HG03103 (cell line): ENCODE results near the gene UBE2O.

Experiments used
- ATAC-seq: cut with Tn5 transposase; IDR thresholded peaks from one replicate; pipeline ENCODE4 v1.9.1; 2021; ENCODE audit warnings: low read depth; ENCODE audit not compliant: unreplicated experiment

The UBE2O gene

DNA sequence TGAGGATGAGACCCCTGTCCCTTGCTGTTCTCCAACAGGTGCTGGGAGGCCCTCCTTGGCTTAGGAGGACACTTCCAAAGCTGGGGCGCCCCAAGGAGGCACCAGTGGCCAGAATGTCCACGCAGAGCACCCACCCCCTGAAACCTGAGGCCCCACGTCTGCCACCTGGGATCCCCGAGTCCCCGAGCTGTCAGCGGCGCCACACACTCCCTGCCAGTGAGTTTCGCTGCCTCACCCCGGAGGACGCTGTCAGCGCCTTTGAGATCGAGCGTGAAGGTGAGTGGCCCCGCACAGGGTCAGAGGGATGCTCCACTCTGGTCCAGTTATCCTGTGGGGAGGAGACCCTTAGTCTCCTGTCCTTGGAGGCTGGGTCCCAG is 15.7 kb upstream of the UBE2O start:
- ATAC-seq: no peak

DNA sequence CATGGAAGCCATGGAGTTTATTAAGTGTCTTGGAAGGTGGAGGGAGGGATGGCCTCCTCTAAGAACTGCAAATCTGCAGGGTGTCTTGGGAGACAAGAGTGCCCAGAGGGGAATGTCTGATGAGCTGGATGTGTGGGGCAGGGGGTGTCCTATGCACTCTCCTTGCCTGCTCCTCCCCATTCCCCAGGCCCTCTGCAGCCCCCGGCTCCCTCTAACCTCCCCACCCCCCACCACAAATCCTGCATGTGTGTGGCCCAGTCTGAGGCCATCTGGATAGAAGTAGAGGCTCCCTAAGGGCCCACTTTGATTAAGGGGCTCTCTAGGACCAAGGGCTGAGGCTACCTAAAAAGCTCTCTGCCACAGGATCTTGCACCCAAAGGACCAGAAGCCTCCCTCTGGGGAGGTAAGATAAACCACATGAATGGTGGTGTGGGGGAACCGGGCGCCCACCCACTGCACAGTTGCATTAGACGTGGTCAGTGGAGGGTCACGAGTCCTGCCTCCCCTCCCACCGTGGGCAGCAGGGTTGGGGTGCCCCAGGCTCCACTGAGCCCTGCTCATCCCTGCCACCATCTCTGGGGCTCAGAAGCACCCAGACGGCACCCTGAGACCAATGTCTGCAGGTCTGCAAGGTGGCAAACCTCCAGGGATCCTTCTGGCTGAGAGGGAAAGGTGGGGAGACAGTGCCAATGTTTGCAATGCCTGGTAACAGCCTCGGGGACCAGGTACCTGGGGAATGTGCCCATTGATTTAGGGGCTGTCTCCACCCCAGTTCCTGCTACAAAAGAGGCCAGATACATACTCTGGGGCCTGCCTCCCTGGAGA is 15.1 kb upstream of the UBE2O start:
- no peak for ATAC-seq

DNA sequence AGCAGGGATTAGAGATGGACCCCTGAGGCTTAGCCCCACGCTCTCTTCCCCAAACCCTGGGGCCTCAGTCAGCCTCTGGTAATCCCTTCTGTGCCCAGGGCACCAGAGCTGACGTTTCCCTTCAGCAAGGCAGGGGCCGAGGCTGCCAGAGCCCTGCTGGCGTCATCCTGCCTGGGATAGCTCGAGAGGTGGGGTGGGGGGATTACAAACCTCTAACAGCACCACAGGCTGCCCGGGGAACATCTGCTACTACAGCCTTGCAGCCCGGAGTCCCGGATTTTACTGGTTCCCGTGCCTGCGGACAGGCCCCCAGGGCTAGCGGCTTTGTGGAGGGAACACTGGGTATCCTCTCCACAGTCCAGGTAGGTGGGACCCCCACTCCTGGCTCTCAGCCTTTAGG is 14.4 kb upstream of the UBE2O start, which contains the start of gene AANAT:
Gene AANAT (plus strand): TSS at position 238 of the 400 bp plus-strand sequence. CDS start 1,144 bp downstream, outside the sequence.
- ATAC-seq: no peak

DNA sequence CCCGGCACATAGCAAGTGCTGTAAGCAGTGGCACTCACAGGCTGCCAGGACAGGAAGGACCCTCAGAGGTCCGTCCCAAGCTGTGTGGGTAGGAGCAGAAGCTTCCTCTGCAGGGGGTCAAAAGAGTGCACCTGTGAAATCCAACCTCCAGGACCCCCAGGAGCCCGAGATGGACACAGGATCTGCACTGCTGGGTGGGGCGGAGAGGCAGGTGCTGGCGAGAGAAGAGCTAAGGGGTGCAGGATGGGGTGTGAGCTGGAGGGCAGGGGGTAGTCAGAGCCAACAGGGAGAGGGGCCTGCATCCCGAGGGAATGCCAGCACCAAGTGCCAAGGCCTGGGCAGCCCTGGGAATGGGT is 13.8 kb upstream of the UBE2O start:
- ATAC-seq: no peak

DNA sequence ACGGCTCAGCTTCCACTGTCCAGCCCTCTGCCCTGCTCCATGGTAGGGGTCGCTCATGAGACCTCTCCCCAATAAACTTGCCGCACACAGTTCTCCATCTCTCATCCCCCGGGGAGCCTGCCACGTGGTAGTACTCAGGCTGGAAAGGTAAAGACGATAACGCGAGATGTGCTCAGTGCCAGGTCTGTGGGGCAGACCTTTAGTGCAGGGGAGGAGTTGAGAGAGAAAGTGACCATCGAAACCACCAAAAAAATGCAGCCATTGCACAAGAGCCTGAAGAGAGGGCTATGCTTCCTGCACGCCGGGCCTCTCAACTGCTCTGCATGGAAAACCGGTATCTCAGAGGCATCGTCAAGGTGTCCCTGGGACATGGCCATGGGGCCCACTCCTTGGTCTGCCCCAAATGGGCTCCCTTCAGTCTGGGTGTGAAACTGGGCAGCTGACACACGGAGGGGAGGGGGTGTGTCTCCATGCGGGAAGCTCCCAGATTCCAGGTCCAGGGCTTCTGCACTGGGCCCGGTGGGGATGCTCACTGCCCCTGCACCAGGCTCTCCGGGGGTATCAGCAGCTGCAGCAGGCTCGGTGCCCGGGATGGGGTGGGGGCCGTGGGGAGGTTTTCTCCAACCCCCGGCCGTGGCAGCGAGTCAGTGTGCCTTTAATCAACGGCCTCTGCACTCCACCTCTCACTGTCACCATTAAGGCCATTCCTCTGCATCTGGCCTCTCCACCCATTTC is 9.8 kb upstream of the UBE2O start:
- ATAC-seq: no peak

DNA sequence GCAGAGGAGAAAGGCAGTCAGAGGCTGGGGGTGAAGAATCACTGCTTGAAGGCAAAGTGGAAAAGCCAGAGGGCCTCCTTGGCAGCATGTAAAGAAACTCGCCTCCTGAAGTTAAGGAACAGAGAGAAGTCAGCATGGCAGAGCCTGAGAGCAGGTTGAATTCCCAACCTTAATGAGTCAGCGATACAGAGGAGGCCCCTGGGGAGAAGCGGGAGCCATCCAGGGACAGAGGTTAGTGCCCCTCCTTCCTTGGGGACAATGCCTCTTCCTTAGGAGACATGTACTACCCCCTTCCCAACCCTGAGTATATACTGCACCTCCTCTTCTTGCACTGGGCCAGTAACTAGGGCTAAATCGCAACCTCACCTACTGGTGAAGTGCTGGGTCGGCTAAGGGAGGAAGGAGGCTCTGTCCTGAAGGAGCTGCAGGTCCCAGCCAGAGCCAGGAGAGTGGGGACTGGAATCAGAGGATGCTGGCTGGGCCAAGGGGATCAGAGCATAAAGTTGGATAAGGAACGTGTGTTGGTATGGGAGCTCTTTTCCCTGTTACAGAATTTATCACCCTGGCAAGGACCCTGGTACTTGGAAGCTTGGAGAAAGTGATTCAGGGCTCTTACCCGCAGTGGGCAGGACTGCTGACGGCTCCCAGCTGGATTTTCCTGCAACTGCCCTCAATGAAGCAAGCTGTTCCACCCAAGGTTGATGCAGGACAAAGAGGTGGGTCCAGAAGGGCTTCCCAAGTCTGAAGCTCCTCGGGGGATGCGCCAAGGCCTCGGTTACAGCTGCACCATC is 9.0 kb upstream of the UBE2O start:
- ATAC-seq: no peak

DNA sequence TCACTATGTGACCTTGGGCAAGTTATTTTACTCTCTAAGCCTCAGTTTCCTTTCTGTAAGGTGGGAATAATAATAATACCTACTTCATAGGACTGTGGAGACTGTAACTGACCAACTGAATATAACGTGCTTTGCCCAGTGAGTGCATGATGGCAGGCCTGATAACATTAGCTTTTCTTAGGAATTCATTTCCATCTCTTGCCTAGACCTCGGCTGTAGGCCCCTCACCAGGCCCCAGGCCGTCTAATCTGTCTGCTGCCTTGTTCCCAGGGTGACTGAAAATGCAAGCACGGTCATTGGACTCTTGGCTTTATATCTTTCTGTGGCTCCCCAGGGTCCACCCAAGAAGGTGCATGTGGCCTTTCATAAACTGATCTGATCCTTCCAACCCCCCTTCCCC is 6.7 kb upstream of the UBE2O start:
- ATAC-seq: no peak

DNA sequence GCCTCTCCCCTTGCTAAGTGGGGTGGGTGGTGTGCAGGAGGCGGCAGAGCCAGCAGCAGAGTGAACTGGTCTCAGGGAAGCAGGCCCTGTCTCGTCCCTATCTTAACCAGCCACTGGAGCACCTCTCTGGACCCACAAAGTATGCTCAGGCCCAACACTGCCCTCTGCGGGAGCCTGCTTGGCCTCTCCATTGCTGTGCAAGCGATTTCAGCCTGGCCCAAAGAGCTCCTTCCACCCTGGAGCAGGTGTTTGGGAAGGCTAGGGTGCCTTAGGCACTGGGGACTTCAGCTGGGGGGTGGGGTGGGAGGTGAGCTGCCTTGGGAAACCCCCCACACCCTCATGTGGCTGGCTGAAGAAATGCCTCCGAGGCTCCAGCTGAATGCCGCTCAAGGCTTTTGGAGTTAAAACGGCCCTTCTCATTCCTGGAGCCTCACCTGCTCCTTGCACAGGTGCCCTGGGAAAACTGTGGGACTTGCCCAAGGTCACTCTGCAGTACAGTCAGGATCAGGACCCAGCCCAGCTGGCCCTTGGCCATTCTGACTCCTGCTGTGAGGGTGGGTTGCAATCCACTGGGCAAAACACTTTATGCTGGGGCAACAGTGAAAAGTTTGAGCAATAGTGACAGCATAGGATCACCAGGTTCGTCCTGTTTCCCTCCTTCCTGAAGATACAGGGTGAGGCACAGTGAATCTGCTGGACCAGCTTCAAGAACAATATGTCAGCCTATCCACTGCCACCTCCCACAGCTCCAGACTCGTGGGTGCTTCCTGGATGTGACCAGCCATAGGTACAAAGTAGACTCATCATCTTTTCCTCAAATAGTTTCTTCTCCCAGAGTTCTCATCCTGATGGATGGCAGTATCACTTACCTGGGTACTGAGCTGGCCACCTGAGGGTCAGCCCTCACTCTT is 5.9 kb upstream of the UBE2O start:
- ATAC-seq: no peak

DNA sequence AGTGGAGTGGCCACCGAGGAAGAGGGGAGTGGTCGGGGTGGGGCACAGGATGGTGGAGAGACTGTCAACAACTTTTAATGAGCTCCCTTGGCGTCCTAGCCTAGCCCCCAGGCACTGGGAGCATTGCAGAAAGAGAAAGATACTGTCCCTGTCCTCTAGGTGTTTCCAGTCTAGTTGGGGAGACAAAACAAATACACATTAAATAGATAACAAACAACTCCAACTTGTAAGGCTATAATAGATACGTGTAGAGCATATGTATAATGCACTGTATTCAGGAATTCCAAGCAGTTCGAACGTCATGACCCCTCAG is 435 bp upstream of the UBE2O start:
- ATAC-seq: no peak

DNA sequence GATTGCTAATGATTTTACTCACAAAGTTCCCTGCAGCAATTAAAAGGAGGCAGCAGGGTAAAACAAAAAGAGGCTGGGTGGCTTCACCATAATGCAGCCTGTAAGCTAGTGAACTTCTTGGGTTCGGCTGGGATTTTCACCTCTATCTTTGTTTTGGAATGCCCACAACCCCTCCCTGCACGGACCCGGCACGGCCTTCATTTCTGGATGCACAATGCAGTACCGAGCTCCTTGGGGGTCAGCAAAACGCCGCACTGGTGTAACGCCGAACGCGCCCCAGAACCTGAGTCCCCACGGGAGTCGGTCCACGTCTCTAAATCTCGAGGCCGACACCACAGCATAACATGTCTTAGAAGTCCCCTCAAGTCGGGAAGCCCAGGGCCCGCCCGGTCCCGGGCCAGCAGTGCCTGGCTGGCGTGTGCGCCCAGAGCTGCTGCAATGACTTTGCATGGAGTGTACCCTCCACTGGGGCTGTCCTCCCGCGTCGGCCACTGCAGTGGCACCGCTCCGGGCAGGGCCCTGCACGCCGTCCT is 759 bp downstream of the UBE2O start:
- peak; percentile 21 for ATAC-seq

DNA sequence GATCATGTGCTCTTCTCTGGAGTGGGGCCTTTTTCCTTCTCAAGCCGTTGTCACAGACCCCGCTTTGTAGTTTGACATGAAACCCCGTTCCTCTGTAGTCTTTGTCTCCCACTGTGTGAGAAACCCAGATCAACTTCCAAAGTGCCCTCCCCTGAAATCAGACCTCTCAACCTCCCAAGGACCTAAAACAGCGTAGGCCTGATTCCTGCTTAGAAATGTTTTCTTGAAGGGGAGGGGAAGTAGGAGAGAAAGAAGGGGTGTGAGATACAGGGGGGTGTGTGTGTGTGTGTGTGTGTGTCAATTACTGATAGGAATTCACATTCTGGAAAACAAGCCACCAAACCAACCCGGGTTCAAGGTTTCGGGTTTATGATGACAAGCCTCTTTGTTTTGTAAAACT is 1.4 kb downstream of the UBE2O start:
- no peak for ATAC-seq

DNA sequence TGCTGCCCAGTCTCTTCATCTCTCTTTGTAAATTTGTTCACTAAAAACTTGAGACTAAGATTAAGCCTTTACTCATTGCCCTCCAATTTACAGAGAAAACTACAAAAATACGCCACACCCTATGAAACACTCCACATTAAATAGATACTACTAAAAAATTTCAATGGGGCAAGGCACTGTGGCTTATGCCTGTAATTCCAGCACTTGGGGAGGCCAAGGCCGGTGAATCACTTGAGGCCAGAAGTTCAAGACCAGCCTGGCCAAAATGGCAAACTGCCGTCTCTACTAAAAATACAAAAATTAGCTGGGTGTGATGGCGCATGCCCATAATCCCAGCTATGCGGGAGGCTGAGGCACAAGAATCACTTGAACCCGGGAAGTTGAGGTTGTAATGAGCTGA is 3.8 kb downstream of the UBE2O start:
- ATAC-seq: no peak

DNA sequence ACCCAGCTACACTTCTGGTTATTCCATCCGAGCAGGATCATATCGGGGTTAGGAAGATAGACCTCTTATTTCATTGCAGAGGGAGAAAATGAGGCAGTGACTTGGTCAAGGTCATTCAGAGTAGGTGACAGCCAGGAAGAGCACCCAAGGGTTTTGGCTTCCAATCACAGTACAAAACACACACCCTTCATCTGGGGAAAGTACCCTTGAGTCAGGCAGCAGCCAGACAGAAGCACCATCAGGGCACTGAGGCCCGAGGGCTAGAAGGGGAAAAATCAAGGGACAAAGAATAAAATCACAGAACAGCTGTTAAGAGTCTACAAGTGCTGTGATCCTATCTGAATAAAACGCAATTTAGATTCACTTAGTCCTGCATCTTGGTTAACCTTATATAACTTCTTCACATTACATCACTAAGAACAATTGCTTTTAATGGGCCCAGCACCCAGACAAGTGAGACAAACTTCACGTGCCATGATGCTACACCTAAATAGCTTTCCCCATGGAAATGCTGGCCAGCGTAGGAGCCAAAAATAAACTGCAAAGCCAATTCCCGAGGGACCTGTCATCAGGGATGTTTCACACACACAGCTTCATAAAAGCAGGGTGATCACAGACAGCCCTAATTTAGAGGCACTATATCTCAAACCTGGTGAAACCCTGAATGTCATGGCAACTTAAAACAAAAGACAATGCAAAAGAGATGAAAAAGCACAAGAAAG is 4.9 kb downstream of the UBE2O start:
- ATAC-seq: no peak

DNA sequence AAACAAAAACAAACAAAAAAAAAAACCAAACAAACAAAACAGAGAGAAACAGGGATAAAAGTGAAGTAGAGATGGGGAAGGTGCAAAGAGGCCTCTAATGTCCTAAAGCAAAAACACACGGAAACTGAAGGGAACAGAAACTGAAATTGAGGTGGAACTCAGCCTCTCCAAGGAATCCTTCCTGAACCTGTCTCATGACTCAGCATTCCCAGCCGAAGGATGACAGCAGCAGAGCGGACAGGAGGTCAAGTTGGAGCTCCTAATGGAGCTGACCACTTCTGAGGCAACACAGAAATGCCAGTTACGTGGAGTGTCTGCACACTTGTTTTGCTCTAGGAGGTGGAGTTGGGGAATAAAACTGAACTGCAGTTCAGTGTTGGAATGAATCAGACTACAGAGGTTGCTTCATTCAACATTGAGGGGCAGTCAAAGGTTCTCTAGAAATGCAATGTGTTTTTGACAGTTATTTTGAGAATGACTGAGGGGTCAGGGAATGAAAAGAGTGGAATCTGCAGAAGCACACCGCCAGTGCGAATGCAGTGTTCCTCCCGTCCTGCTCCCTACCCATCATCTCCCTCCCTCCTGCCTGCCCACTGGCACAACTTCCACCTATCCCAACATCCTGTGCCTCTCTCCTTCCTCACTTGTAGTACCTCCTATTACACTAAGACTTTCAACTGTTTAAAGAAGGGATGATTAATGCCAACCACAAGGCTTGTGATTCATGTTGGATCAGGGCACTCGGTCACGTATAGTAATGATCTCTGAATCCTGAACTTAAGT is 6.3 kb downstream of the UBE2O start:
- no peak for ATAC-seq

DNA sequence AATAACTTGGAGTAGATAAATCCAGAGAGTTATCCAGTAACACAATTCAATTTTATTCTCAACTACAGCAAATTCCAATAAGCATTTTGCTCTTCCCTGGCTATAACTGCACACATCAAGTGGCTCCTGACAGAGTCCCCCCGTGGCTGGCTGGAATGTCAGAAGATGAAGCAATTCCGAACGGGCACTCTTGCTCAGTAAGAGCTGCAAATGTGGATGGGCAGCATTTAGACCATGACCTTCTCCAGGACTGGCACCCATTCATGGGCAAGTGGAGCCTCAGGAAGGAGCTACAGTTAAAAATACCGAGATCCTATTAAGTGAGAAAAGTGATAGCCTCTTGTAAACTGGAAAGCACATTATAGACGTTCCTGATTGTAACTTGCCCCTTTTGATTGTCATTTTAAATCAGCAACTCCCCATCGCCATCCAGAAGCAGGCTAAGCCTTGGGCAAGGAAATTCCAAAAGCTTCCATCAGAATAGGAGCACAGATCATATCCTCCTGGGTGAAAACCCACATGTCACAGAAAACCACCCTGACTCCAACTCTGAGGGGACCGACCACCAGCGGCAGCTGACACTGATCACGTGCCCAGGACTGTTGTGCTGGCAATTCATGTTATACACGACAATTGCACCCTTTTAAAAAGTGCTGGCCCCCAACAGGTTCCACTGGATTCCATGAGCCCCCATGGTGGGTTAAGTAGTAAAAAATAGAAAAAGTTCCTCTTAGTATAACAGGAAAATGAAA is 7.1 kb downstream of the UBE2O start:
- ATAC-seq: no peak

DNA sequence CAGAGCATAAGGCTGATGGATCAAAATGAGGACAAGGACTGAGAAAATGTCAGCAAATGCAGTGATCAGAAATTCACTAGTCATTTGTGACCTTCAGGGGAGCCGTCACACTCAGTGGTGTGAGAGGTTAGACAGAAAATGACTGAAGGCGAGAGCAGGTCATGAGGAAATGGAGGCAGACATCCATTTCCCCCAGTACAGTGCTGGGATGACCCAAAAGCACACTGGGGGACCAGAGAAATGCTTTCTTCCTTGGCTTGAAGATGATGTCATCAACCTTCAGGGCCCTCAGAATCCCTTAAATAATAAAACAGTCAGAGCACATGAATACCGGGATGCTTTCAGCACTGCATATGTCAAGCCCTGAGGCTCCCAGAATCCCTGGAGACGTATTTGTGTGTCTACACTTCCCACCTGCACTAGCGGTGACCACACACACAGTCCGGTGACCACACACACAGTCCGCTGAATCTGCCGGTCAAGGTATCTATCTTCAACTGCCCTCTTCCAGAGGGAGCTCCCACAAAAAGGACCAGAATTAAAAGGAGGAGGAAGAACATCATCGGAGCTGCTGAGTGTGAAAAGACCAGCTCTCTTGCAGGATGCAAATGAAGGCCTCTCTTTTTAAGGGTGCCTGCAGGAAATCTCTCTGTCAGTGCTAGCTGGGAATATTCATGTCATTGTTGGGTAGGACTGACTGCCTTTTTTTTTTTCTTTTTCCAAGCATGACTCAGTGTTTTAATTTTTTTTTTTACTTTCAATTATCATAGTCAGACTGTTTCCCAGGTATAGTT is 8.2 kb downstream of the UBE2O start:
- ATAC-seq: no peak
